GM18873 (cell line): ENCODE data around the gene SLC16A10.
"Not testable (repeated sequence)": the region's sequence is repeated elsewhere in the genome, so short reads cannot be mapped to it uniquely, and the experiment has no call there.

Experiments used
- ATAC-seq: cut with Tn5 transposase; IDR thresholded peaks from one replicate; pipeline ENCODE4 v1.9.1; 2021; ENCODE audit warnings: mild to moderate bottlenecking, moderate library complexity, moderate number of reproducible peaks; ENCODE audit not compliant: unreplicated experiment, low FRiP score

The SLC16A10 gene

GRCh38 chr6:111122458-111123286, 35.4 kb downstream of the SLC16A10 start:
- no peak for ATAC-seq

GRCh38 chr6:111124406-111124805, 37.1 kb downstream of the SLC16A10 start:
- no peak for ATAC-seq

GRCh38 chr6:111129013-111129412, 41.7 kb downstream of the SLC16A10 start:
- ATAC-seq, result no peak

- ATAC-seq, result not testable (repeated sequence)
These were observed 43.7 kb downstream of the SLC16A10 start for GRCh38 chr6:111131018-111131417.

GRCh38 chr6:111132669-111133068, 45.4 kb downstream of the SLC16A10 start:
- ATAC-seq, result not testable (repeated sequence)

GRCh38 chr6:111134236-111134869, 47.0 kb downstream of the SLC16A10 start:
- not testable (repeated sequence) for ATAC-seq

GRCh38 chr6:111137489-111138093, 50.3 kb downstream of the SLC16A10 start:
- not testable (repeated sequence) for ATAC-seq

- no peak for ATAC-seq
These were observed 60.1 kb downstream of the SLC16A10 start for GRCh38 chr6:111147440-111147839.

- no peak for ATAC-seq
These were observed 60.8 kb downstream of the SLC16A10 start for GRCh38 chr6:111148110-111148509.

- no peak for ATAC-seq
These were observed 63.3 kb downstream of the SLC16A10 start for GRCh38 chr6:111150577-111150976.

- no peak for ATAC-seq
These were observed 67.7 kb downstream of the SLC16A10 start for GRCh38 chr6:111154981-111155380.

- ATAC-seq, result no peak
These were observed 70.1 kb downstream of the SLC16A10 start for GRCh38 chr6:111157412-111157811.

GRCh38 chr6:111159633-111160032, 72.3 kb downstream of the SLC16A10 start:
- ATAC-seq, result no peak

GRCh38 chr6:111161650-111162049, 74.3 kb downstream of the SLC16A10 start:
- ATAC-seq, result no peak

GRCh38 chr6:111162504-111162903, 75.2 kb downstream of the SLC16A10 start:
- ATAC-seq, result no peak

GRCh38 chr6:111171577-111172400, 84.5 kb downstream of the SLC16A10 start:
- peak; percentile 54 for ATAC-seq

- no peak for ATAC-seq
These were observed 85.3 kb downstream of the SLC16A10 start for GRCh38 chr6:111172563-111172962.

GRCh38 chr6:111173341-111173740, 86.0 kb downstream of the SLC16A10 start:
- ATAC-seq, result no peak

GRCh38 chr6:111173946-111174345, 86.6 kb downstream of the SLC16A10 start:
- ATAC-seq, result no peak

- no peak for ATAC-seq
These were observed 87.8 kb downstream of the SLC16A10 start for GRCh38 chr6:111175109-111175508.
